Astrocyte (in vitro differentiated cells and primary cell): Measurements from ENCODE around the gene ZNF415. TPM values are rescaled to one million over a fixed set of nuclear protein-coding genes. Genes with fewer than 3 reads are reported as not detected.
A peak's percentile ranks its signal among the peaks of the same experiment; 100 is the strongest.

ENCODE experiments used
- DNase-seq: peaks from one replicate; pipeline ENCODE4 v3.0.0-alpha.2; 2010; ENCODE audit warnings: low read depth
- FAIRE-seq: peaks from 2 replicates; lab custom pipeline; 2011; peaks lifted over from hg19 to GRCh38; lab: Jason Lieb, UNC
- H2AFZ ChIP-seq: 2 replicates; pipeline ENCODE4 v1.6.0; 2012; ENCODE audit warnings: low read depth, low read length, inconsistent platforms
- H3K27ac ChIP-seq: 2 replicates; pipeline ENCODE4 v1.5.1; 2011; ENCODE audit warnings: low read depth, low read length, inconsistent platforms
- H3K27me3 ChIP-seq: 2 replicates; pipeline ENCODE4 v1.6.0; 2011; ENCODE audit warnings: low read length, inconsistent platforms; ENCODE audit not compliant: insufficient read depth
- H3K36me3 ChIP-seq: 2 replicates; pipeline ENCODE4 v1.5.1; 2011; ENCODE audit warnings: low read length, inconsistent platforms; ENCODE audit not compliant: insufficient read depth
- H3K4me1 ChIP-seq: 2 replicates; pipeline ENCODE4 v1.5.1; 2011; ENCODE audit warnings: low read length, inconsistent platforms; ENCODE audit not compliant: insufficient read depth
- H3K4me2 ChIP-seq: 2 replicates; pipeline ENCODE4 v1.6.0; 2012; ENCODE audit warnings: low read length, inconsistent platforms
- H3K4me3 ChIP-seq: 2 replicates; pipeline ENCODE4 v1.5.1; 2011; ENCODE audit warnings: low read depth, mild to moderate bottlenecking, low read length, inconsistent platforms; ENCODE audit not compliant: insufficient read depth
- H3K79me2 ChIP-seq: 2 replicates; pipeline ENCODE4 v1.6.0; 2012; ENCODE audit warnings: mild to moderate bottlenecking, low read length, inconsistent platforms; ENCODE audit not compliant: insufficient read depth
- H3K9ac ChIP-seq: 2 replicates; pipeline ENCODE4 v1.6.0; 2012; ENCODE audit warnings: mild to moderate bottlenecking, low read length, inconsistent platforms
- H3K9me3 ChIP-seq: 2 replicates; pipeline ENCODE4 v1.5.1; 2012; ENCODE audit warnings: low read depth, mild to moderate bottlenecking, low read length, inconsistent platforms; ENCODE audit not compliant: insufficient read depth
- H4K20me1 ChIP-seq: 2 replicates; pipeline ENCODE4 v1.6.0; 2012; ENCODE audit warnings: low read length, inconsistent platforms; ENCODE audit not compliant: insufficient read depth
- H3K27ac Mint-ChIP-seq: one replicate; pipeline ENCODE4 v1.8.0; 2021; ENCODE audit warnings: mild to moderate bottlenecking, mixed read lengths; ENCODE audit not compliant: unreplicated experiment
- H3K27me3 Mint-ChIP-seq: one replicate; pipeline ENCODE4 v1.8.0; 2021; ENCODE audit warnings: low read depth, mixed read lengths; ENCODE audit not compliant: unreplicated experiment
- H3K36me3 Mint-ChIP-seq: one replicate; pipeline ENCODE4 v1.8.0; 2021; ENCODE audit warnings: low read depth, mixed read lengths; ENCODE audit not compliant: unreplicated experiment
- H3K4me1 Mint-ChIP-seq: one replicate; pipeline ENCODE4 v1.8.0; 2021; ENCODE audit warnings: low read depth, mixed read lengths; ENCODE audit not compliant: unreplicated experiment
- H3K4me3 Mint-ChIP-seq: one replicate; pipeline ENCODE4 v1.8.0; 2021; ENCODE audit warnings: mild to moderate bottlenecking, moderate library complexity, mixed read lengths; ENCODE audit not compliant: unreplicated experiment
- H3K9me3 Mint-ChIP-seq: one replicate; pipeline ENCODE4 v1.8.0; 2021; ENCODE audit warnings: mild to moderate bottlenecking, mixed read lengths; ENCODE audit not compliant: unreplicated experiment
- CTCF ChIP-seq: IDR thresholded peaks from 2 replicates; pipeline ENCODE4 v1.5.1; 2011; ENCODE audit warnings: low read depth, mild to moderate bottlenecking, inconsistent platforms, low read length, moderate library complexity; ENCODE audit not compliant: insufficient read depth
- EZH2 ChIP-seq: IDR thresholded peaks from 2 replicates; pipeline ENCODE4 v1.6.1; 2012; ENCODE audit warnings: mild to moderate bottlenecking, low read length, inconsistent platforms; ENCODE audit not compliant: insufficient read depth
- total RNA-seq: library from RNA; stranded (reverse); gene quantifications from 2 replicates; pipeline ENCODE4 v1.2.1, GENCODE V29; 2021

ZNF415 gene
- total RNA-seq, 1 donor from 2014 or later: 8.7 TPM

GRCh38 chr19:53103234-53104203 is 29.2 kb downstream of the ZNF415 start, which contains the start of gene ZNF160:
TSS of gene ZNF160 (minus strand) at chr19:53103422. CDS start at chr19:53086276, 17,146 bp downstream.
- DNase-seq (peak; percentile 89), FAIRE-seq (no peak)
- Histone ChIP-seq H3K27me3 (no peaks in the 10 kb centered on the region), H3K4me3 (peak within 1 kb of the TSS; percentile 97), H3K4me1 (no peaks in the 10 kb centered on the region), H3K36me3 (peaks cover 4% of the 10 kb centered on the region), H3K4me2 (peak within 1 kb of the TSS; percentile 89), H4K20me1 (peaks cover 9% of the 10 kb centered on the region), H2AFZ (peak within 1 kb of the TSS; percentile 93), H3K9ac (peak within 1 kb of the TSS; percentile 96), H3K27ac (peak within 1 kb of the TSS; percentile 90), H3K79me2 (peaks cover 35% of the 10 kb centered on the region), H3K9me3 (peaks cover 5% of the 10 kb centered on the region)
- Mint-ChIP-seq H3K4me3 (peak within 1 kb of the TSS; percentile 91), H3K36me3 (peaks cover 25% of the 10 kb centered on the region), H3K27me3 (no peaks in the 10 kb centered on the region), H3K4me1 (peaks cover 5% of the 10 kb centered on the region), H3K27ac (peak within 1 kb of the TSS; percentile 96), H3K9me3 (peaks cover 3% of the 10 kb centered on the region)
- no peak for TF ChIP-seq CTCF
- no peak for TF ChIP-seq EZH2

GRCh38 chr19:53102756-53103233 is 29.9 kb downstream of the ZNF415 start:
- peak overlapping the region; percentile 93 for H2AFZ ChIP-seq
- H3K4me3 Mint-ChIP-seq: peak overlapping the region; percentile 91
- H3K27ac Mint-ChIP-seq: peak overlapping the region; percentile 96
- peak overlapping the region; percentile 89 for H3K4me2 ChIP-seq
- peak overlapping the region; percentile 96 for H3K9ac ChIP-seq
- H3K27me3 ChIP-seq: no peaks in the 10 kb centered on the region
- peaks cover 39% of the 10 kb centered on the region for H3K79me2 ChIP-seq
- no peaks in the 10 kb centered on the region for H3K27me3 Mint-ChIP-seq
- H3K36me3 ChIP-seq: peaks cover 4% of the 10 kb centered on the region
- H3K4me1 Mint-ChIP-seq: peaks cover 5% of the 10 kb centered on the region
- H3K9me3 ChIP-seq: no peaks in the 10 kb centered on the region
- H4K20me1 ChIP-seq: peaks cover 9% of the 10 kb centered on the region
- H3K27ac ChIP-seq: peak overlapping the region; percentile 90
- FAIRE-seq (no peak), DNase-seq (peak; percentile 10)
- H3K9me3 Mint-ChIP-seq: no peaks in the 10 kb centered on the region
- H3K4me1 ChIP-seq: no peaks in the 10 kb centered on the region
- peaks cover 18% of the 10 kb centered on the region for H3K36me3 Mint-ChIP-seq
- TF ChIP-seq EZH2 (no peak), CTCF (no peak)
- peak overlapping the region; percentile 97 for H3K4me3 ChIP-seq
